ENCODE results near the gene CDS1.

Gene CDS1

GRCh38 chr4:84565951-84566350, 17.0 kb upstream of the CDS1 start:
- no peak for TF ChIP-seq SPI1 (IDR thresholded peaks at IDR 0.05; ENCODE audit: borderline replicate concordance, low read depth)
- no peak for TF ChIP-seq CTCF (IDR thresholded peaks at IDR 0.05; ENCODE audit: insufficient read depth, low read length)
- no peak for TF ChIP-seq REST (IDR thresholded peaks at IDR 0.05; ENCODE audit: insufficient replicate concordance, low read depth)
- no peak for TF ChIP-seq POLR2AphosphoS5 (IDR thresholded peaks at IDR 0.05; ENCODE audit: low read depth)
- no peak for TF ChIP-seq GABPA (IDR thresholded peaks at IDR 0.05; ENCODE audit: low read depth)
- H3K4me3 ChIP-seq (replicated peaks; ENCODE audit: insufficient read depth, low read length) = no peak overlapping the region
- DNase-seq (ENCODE audit: low read depth in 1 of 2, low spot score in 1 of 2) = no peak
- no peak overlapping the region for H3K27ac ChIP-seq (replicated peaks)
- no peaks in the 10 kb centered on the region for H3K27me3 ChIP-seq (ENCODE audit: insufficient read depth, poor library complexity, severe bottlenecking)

- H3K4me3 ChIP-seq (replicated peaks; ENCODE audit: insufficient read depth, low read length) = no peak overlapping the region
- H3K27ac ChIP-seq (replicated peaks) = no peak overlapping the region
- no peak for DNase-seq (ENCODE audit: low read depth in 1 of 2, low spot score in 1 of 2)
- H3K27me3 ChIP-seq (ENCODE audit: insufficient read depth, poor library complexity, severe bottlenecking) = no peaks in the 10 kb centered on the region
- TF ChIP-seq POLR2AphosphoS5 (IDR thresholded peaks at IDR 0.05; ENCODE audit: low read depth) (no peak), CTCF (IDR thresholded peaks at IDR 0.05; ENCODE audit: insufficient read depth, low read length) (no peak), REST (IDR thresholded peaks at IDR 0.05; ENCODE audit: insufficient replicate concordance, low read depth) (no peak), SPI1 (IDR thresholded peaks at IDR 0.05; ENCODE audit: borderline replicate concordance, low read depth) (no peak), GABPA (IDR thresholded peaks at IDR 0.05; ENCODE audit: low read depth) (no peak)
Measured at GRCh38 chr4:84568496-84568895, 14.4 kb upstream of the CDS1 start.

- H3K27ac ChIP-seq (replicated peaks) = no peak overlapping the region
- no peak overlapping the region for H3K4me3 ChIP-seq (replicated peaks; ENCODE audit: insufficient read depth, low read length)
- TF ChIP-seq GABPA (IDR thresholded peaks at IDR 0.05; ENCODE audit: low read depth) = no peak
- no peak for TF ChIP-seq REST (IDR thresholded peaks at IDR 0.05; ENCODE audit: insufficient replicate concordance, low read depth)
- TF ChIP-seq POLR2AphosphoS5 (IDR thresholded peaks at IDR 0.05; ENCODE audit: low read depth) = no peak
- no peak for TF ChIP-seq SPI1 (IDR thresholded peaks at IDR 0.05; ENCODE audit: borderline replicate concordance, low read depth)
- TF ChIP-seq CTCF (IDR thresholded peaks at IDR 0.05; ENCODE audit: insufficient read depth, low read length) = no peak
- no peak for DNase-seq (ENCODE audit: low read depth in 1 of 2, low spot score in 1 of 2)
- H3K27me3 ChIP-seq (ENCODE audit: insufficient read depth, poor library complexity, severe bottlenecking) = no peaks in the 10 kb centered on the region
Measured at GRCh38 chr4:84569009-84569408, 13.9 kb upstream of the CDS1 start.

Data from HL-60 (cell line).